HepG2 (cell line): ENCODE data around the gene LDAH. TPM values are rescaled to one million over a fixed set of nuclear protein-coding genes. Genes with fewer than 3 reads are reported as not detected.
A peak's percentile ranks its signal among the peaks of the same experiment; 100 is the strongest.

Experiments used
- AGO1 ChIP-seq: fragments of 200-400 bp; formaldehyde crosslinking; IDR thresholded peaks from 2 replicates; pipeline ENCODE4 v1.6.1; 2017; ENCODE audit warnings: mild to moderate bottlenecking, low read depth, low read length, moderate library complexity; ENCODE audit not compliant: poor library complexity, severe bottlenecking
- CEBPZ ChIP-seq: IDR thresholded peaks from 2 replicates; pipeline ENCODE4 v1.6.1; 2012; ENCODE audit warnings: low read length, improper control_type of control experiment
- DZIP1 ChIP-seq: sonication (generic); formaldehyde crosslinking; IDR thresholded peaks from 2 replicates; pipeline ENCODE4 v1.5.0; 2020; ENCODE audit warnings: mild to moderate bottlenecking, missing genetic modification reagents
- GABPA ChIP-seq, 2 experiments: IDR thresholded peaks; 2 replicates each; pipeline ENCODE4 v1.6.1; 2011 to 2016; ENCODE audit warnings: low read depth in 2 of 2, low read length in 1 of 2, missing biosample characterization in 1 of 2, missing genetic modification characterization in 1 of 2
- GATAD1 ChIP-seq: IDR thresholded peaks from 2 replicates; pipeline ENCODE4 v1.6.1; 2016; ENCODE audit warnings: missing genetic modification reagents, missing compliant biosample characterization
- MED13 ChIP-seq: sonication (generic); formaldehyde crosslinking; IDR thresholded peaks from 2 replicates; pipeline ENCODE4 v1.5.0; 2020; ENCODE audit warnings: missing genetic modification reagents
- MEIS1 ChIP-seq: sonication (generic); formaldehyde crosslinking; IDR thresholded peaks from 2 replicates; pipeline ENCODE4 v1.9.0; 2021; ENCODE audit warnings: mild to moderate bottlenecking, missing genetic modification reagents, moderate library complexity, borderline replicate concordance
- POLR2AphosphoS2 ChIP-seq: IDR thresholded peaks from 2 replicates; pipeline ENCODE4 v1.6.1; 2011; ENCODE audit warnings: low read depth, low read length, improper control_type of control experiment
- RBAK ChIP-seq: sonication (generic); formaldehyde crosslinking; IDR thresholded peaks from 2 replicates; pipeline ENCODE4 v1.5.1; 2020; ENCODE audit warnings: mild to moderate bottlenecking, missing genetic modification reagents
- ZFP1 ChIP-seq: IDR thresholded peaks from 2 replicates; pipeline ENCODE4 v1.6.1; 2016
- ZMYM2 ChIP-seq: sonication (generic); formaldehyde crosslinking; IDR thresholded peaks from 2 replicates; pipeline ENCODE4 v1.8.0; 2022; ENCODE audit warnings: mild to moderate bottlenecking, missing genetic modification reagents
- ZNF335 ChIP-seq: sonication (generic); formaldehyde crosslinking; IDR thresholded peaks from 2 replicates; pipeline ENCODE4 v1.4.0; 2020; ENCODE audit warnings: missing genetic modification reagents
- ZNF75D ChIP-seq: sonication (generic); formaldehyde crosslinking; IDR thresholded peaks from 2 replicates; pipeline ENCODE4 v1.8.1; 2023; ENCODE audit warnings: missing genetic modification reagents, mild to moderate bottlenecking, borderline replicate concordance
- ZSCAN22 ChIP-seq: sonication (generic); formaldehyde crosslinking; IDR thresholded peaks from 2 replicates; pipeline ENCODE4 v1.4.0; 2020; ENCODE audit warnings: mild to moderate bottlenecking, missing genetic modification reagents
- polyA plus RNA-seq, 8 experiments: library from polyadenylated mRNA; depleted of rRNA in 3 of 8; stranded (reverse) in 7 of 8; unstranded in 1 of 8; fragments of >200 nt; fragmentation: Illumina TruSeq in 4 of 8; extraction: Trizol in 4 of 8; gene quantifications; 2 replicates each; pipeline versions ENCODE4 v1.2.1 to v1.2.3, GENCODE V29; 2011 to 2016; ENCODE audit warnings: low read depth in 4 of 8, missing spikeins in 1 of 8, mixed read lengths in 1 of 8; ENCODE audit not compliant: insufficient read depth in 1 of 8
- total RNA-seq, 5 experiments: library from RNA; depleted of rRNA; stranded (reverse); fragments of >200 nt; fragmentation: Illumina TruSeq; extraction: Trizol; gene quantifications; 2 replicates each; pipeline ENCODE4 v1.2.3, GENCODE V29; 2016; ENCODE audit warnings: low read depth in 1 of 5
- TF ChIP-seq, protein P1 (sequence below): sonication (generic); formaldehyde crosslinking; IDR thresholded peaks from 2 replicates; pipeline ENCODE4 v1.4.0; 2020; ENCODE audit warnings: missing genetic modification reagents, borderline replicate concordance
- TF ChIP-seq, protein P2 (sequence below): sonication (generic); formaldehyde crosslinking; IDR thresholded peaks from 2 replicates; pipeline ENCODE4 v1.8.1; 2023; ENCODE audit warnings: mild to moderate bottlenecking, missing genetic modification reagents

LDAH gene
- total and polyA plus RNA-seq, 2 of the 13 experiments (the other 11 are each of a cell fraction or from before 2014, with no cell fraction given), result 28.8 to 46.2 TPM

- TF ChIP-seq, protein P1, sequence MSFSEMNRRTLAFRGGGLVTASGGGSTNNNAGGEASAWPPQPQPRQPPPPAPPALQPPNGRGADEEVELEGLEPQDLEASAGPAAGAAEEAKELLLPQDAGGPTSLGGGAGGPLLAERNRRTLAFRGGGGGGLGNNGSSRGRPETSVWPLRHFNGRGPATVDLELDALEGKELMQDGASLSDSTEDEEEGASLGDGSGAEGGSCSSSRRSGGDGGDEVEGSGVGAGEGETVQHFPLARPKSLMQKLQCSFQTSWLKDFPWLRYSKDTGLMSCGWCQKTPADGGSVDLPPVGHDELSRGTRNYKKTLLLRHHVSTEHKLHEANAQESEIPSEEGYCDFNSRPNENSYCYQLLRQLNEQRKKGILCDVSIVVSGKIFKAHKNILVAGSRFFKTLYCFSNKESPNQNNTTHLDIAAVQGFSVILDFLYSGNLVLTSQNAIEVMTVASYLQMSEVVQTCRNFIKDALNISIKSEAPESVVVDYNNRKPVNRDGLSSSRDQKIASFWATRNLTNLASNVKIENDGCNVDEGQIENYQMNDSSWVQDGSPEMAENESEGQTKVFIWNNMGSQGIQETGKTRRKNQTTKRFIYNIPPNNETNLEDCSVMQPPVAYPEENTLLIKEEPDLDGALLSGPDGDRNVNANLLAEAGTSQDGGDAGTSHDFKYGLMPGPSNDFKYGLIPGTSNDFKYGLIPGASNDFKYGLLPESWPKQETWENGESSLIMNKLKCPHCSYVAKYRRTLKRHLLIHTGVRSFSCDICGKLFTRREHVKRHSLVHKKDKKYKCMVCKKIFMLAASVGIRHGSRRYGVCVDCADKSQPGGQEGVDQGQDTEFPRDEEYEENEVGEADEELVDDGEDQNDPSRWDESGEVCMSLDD (CRISPR knock-in tag), result 0 out of 2 replicates have a peak, but pooled peaks have one; percentile 24
- no peak for TF ChIP-seq ZNF75D (CRISPR knock-in tag)
- TF ChIP-seq GATAD1 (CRISPR knock-in tag), result 0 out of 2 replicates have a peak, but pooled peaks have one; percentile 3
- TF ChIP-seq DZIP1, result no peak
- TF ChIP-seq ZFP1 (CRISPR knock-in tag), result 0 out of 2 replicates have a peak, but pooled peaks have one; percentile 9
- TF ChIP-seq ZNF335 (CRISPR knock-in tag), result no peak
- no peak for TF ChIP-seq RBAK (CRISPR knock-in tag)
- TF ChIP-seq, protein P2, sequence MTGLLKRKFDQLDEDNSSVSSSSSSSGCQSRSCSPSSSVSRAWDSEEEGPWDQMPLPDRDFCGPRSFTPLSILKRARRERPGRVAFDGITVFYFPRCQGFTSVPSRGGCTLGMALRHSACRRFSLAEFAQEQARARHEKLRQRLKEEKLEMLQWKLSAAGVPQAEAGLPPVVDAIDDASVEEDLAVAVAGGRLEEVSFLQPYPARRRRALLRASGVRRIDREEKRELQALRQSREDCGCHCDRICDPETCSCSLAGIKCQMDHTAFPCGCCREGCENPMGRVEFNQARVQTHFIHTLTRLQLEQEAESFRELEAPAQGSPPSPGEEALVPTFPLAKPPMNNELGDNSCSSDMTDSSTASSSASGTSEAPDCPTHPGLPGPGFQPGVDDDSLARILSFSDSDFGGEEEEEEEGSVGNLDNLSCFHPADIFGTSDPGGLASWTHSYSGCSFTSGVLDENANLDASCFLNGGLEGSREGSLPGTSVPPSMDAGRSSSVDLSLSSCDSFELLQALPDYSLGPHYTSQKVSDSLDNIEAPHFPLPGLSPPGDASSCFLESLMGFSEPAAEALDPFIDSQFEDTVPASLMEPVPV (CRISPR knock-in tag), result 0 out of 2 replicates have a peak, but pooled peaks have one; percentile 17
- no peak for TF ChIP-seq AGO1
- TF ChIP-seq POLR2AphosphoS2, result no peak
- TF ChIP-seq GABPA (IDR thresholded peaks at IDR 0.05; ENCODE audit: low read depth, low read length), result no peak
- TF ChIP-seq GABPA (CRISPR knock-in tag; IDR thresholded peaks at IDR 0.05; ENCODE audit: low read depth), result no peak
- TF ChIP-seq MED13 (CRISPR knock-in tag), result 0 out of 2 replicates have a peak, but pooled peaks have one; percentile 9
- no peak for TF ChIP-seq CEBPZ
- 0 out of 2 replicates have a peak, but pooled peaks have one; percentile 5 for TF ChIP-seq ZMYM2 (CRISPR knock-in tag)
- no peak for TF ChIP-seq ZSCAN22 (CRISPR knock-in tag)
- peak; percentile 18; the same call in 1 of the 2 replicates for TF ChIP-seq MEIS1 (CRISPR knock-in tag)
These were observed 172.5 kb downstream of the LDAH start (continued) for GRCh38 chr2:20650393-20650876.
